ENCODE data around the gene MTUS2. TPM values are rescaled to one million over a fixed set of nuclear protein-coding genes. Genes with fewer than 3 reads are reported as not detected.

Gene MTUS2
- total RNA-seq, 1 donor from 2014 or later = 4.1 TPM

DNA sequence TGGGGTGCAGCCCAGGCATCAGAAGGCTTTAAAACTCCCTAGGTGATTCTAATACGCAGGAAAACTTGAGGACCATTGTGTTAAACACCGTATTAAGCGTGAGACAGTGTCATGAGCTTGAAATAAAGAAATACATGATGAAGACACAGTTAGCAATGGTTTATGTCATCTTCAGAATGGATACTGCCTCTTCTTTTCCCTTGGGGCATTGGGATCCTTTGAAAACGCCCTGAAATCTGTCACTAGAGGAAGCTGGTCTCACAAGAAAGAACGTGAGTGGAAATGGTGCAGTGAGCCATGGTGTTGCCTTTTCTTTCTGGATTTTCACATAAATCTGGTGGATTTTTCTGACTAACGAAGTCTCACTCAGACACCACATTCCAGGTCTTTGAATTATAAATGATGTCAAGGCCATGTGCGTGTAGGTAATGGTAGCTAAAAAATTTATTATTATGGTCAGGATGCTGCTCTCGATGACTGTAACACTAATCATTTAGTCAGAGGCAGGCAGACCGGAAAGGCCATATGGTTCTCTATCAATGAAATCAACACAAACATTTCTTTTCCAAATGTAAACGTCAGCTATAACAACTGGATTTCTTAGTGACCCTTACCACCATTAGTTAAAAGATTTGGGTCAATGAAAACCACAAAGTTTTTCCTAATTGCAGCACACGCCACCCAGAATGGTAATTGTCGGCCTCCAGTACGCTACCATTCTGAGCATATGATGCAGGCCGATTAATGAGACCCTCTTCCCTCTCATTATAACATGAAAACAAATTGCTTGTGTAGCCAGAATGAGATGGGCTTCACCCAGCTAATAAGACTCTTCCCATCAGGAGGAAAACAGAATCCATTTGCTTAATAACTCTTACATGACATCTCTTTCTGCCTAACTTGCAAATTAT, 669.8 kb downstream of the MTUS2 start:
- H3K36me3 Mint-ChIP-seq = peaks cover 3% of the 10 kb centered on the region
- H3K27ac Mint-ChIP-seq = no peak overlapping the region
- H3K27me3 Mint-ChIP-seq = peaks cover 3% of the 10 kb centered on the region
- peaks cover 5% of the 10 kb centered on the region for H3K4me1 Mint-ChIP-seq (ENCODE audit: unreplicated experiment)
- no peak for DNase-seq (ENCODE audit: extremely low spot score, unreplicated experiment)
- TF ChIP-seq, protein P1, sequence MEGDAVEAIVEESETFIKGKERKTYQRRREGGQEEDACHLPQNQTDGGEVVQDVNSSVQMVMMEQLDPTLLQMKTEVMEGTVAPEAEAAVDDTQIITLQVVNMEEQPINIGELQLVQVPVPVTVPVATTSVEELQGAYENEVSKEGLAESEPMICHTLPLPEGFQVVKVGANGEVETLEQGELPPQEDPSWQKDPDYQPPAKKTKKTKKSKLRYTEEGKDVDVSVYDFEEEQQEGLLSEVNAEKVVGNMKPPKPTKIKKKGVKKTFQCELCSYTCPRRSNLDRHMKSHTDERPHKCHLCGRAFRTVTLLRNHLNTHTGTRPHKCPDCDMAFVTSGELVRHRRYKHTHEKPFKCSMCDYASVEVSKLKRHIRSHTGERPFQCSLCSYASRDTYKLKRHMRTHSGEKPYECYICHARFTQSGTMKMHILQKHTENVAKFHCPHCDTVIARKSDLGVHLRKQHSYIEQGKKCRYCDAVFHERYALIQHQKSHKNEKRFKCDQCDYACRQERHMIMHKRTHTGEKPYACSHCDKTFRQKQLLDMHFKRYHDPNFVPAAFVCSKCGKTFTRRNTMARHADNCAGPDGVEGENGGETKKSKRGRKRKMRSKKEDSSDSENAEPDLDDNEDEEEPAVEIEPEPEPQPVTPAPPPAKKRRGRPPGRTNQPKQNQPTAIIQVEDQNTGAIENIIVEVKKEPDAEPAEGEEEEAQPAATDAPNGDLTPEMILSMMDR (conservative IDR thresholded peaks at IDR 0.05) = no peak
- no peaks in the 10 kb centered on the region for H3K9me3 Mint-ChIP-seq
- no peak overlapping the region for H3K4me3 Mint-ChIP-seq

DNA sequence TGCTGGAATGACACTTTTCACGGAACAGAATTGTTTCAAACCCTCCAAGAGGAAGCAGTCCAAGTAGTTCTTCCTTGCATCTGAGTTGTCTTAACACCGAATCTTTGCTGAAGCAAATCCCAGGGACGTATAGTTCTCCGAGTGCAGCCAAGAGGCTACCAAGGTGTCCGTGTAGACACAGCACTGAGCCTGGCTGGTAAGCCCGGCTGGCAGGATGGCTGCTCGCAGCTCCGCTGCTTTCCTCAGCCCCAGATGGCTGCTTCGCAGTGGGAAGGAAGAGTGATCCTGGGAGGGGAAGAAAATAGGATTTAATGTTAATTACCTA, 670.4 kb downstream of the MTUS2 start:
- TF ChIP-seq, protein P1 (conservative IDR thresholded peaks at IDR 0.05) = no peak
- no peak for DNase-seq (ENCODE audit: extremely low spot score, unreplicated experiment)
- Mint-ChIP-seq H3K27ac (no peak overlapping the region), H3K4me1 (ENCODE audit: unreplicated experiment) (peaks cover 5% of the 10 kb centered on the region), H3K4me3 (no peak overlapping the region), H3K36me3 (peaks cover 3% of the 10 kb centered on the region), H3K27me3 (peaks cover 3% of the 10 kb centered on the region), H3K9me3 (no peaks in the 10 kb centered on the region)

DNA sequence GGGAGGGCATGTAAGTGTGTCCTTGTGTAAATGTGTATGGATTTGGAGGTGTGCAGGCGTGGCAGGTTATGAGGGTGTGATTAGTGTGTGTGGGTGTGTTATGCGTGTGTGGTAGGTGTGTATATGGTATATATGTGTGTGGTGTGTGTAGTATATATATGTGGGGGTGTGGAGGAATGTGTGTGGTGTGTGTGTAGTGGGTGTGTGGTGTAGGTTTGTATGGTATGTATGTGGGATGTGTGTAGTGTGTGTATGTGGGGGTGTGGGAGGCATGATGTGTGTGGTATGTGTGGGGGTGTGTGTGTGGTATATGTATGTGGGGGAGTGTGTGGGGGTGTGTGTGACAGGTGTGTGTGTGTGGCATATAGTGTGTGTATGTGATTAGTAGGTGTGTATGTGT, 671.1 kb downstream of the MTUS2 start:
- DNase-seq (ENCODE audit: extremely low spot score, unreplicated experiment) = no peak
- no peak overlapping the region for H3K4me3 Mint-ChIP-seq
- peaks cover 3% of the 10 kb centered on the region for H3K36me3 Mint-ChIP-seq
- H3K9me3 Mint-ChIP-seq = no peaks in the 10 kb centered on the region
- H3K27ac Mint-ChIP-seq = no peak overlapping the region
- peaks cover 6% of the 10 kb centered on the region for H3K27me3 Mint-ChIP-seq
- TF ChIP-seq, protein P1 (conservative IDR thresholded peaks at IDR 0.05) = no peak
- H3K4me1 Mint-ChIP-seq (ENCODE audit: unreplicated experiment) = peaks cover 9% of the 10 kb centered on the region

DNA sequence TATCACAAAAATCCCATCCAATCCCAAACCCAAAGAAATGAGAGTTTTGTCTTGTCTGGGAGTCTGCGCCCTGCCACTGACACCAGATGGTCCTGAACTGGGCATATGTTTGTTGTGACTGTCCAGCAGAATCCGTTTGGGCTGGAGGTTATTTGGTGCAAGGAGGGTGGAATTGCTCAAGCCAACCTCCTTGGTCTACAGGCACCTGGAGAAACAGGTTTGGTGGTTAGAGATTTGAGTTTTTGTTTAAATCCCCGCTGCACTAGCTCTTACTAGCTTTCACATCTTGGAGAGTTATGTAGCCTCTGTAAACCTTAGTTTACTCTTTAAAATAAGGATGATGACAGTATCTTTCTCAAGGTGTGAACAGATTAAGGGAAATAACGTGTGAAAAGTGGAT, 673.7 kb downstream of the MTUS2 start:
- TF ChIP-seq, protein P1 (conservative IDR thresholded peaks at IDR 0.05) = no peak
- DNase-seq (ENCODE audit: extremely low spot score, unreplicated experiment) = no peak
- Mint-ChIP-seq H3K9me3 (no peaks in the 10 kb centered on the region), H3K36me3 (peaks cover 3% of the 10 kb centered on the region), H3K4me1 (ENCODE audit: unreplicated experiment) (peaks cover 21% of the 10 kb centered on the region), H3K27me3 (peaks cover 11% of the 10 kb centered on the region), H3K27ac (no peak overlapping the region), H3K4me3 (no peak overlapping the region)

DNA sequence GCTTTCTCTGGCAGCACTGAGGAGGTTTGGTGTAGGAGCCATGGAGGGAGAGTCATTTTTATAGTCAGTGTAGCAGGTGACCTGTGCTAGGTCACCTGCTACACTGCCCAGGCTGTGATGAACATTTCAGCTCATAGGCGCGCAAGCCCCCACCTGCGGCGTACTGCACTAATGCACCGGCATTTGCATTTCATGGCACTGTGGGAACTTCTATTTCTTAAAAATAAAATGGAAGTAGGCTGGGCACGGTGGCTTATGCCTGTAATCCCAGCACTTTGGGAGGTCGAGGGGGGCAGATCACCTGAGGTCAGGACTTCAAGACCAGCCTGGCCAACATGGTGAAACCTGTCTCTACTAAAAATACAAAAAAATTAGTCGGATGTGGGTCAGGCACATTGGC, 674.4 kb downstream of the MTUS2 start:
- TF ChIP-seq, protein P1 (conservative IDR thresholded peaks at IDR 0.05) = no peak
- Mint-ChIP-seq H3K9me3 (no peaks in the 10 kb centered on the region), H3K4me3 (no peak overlapping the region), H3K36me3 (peaks cover 3% of the 10 kb centered on the region), H3K4me1 (ENCODE audit: unreplicated experiment) (peaks cover 21% of the 10 kb centered on the region), H3K27me3 (peaks cover 11% of the 10 kb centered on the region), H3K27ac (no peak overlapping the region)
- DNase-seq (ENCODE audit: extremely low spot score, unreplicated experiment) = no peak
